ENCODE measurements around the gene GMDS.

GRCh38 chr6:2224847-2225382 lies 20.5 kb downstream of the GMDS start:
- TF ChIP-seq, protein P1, sequence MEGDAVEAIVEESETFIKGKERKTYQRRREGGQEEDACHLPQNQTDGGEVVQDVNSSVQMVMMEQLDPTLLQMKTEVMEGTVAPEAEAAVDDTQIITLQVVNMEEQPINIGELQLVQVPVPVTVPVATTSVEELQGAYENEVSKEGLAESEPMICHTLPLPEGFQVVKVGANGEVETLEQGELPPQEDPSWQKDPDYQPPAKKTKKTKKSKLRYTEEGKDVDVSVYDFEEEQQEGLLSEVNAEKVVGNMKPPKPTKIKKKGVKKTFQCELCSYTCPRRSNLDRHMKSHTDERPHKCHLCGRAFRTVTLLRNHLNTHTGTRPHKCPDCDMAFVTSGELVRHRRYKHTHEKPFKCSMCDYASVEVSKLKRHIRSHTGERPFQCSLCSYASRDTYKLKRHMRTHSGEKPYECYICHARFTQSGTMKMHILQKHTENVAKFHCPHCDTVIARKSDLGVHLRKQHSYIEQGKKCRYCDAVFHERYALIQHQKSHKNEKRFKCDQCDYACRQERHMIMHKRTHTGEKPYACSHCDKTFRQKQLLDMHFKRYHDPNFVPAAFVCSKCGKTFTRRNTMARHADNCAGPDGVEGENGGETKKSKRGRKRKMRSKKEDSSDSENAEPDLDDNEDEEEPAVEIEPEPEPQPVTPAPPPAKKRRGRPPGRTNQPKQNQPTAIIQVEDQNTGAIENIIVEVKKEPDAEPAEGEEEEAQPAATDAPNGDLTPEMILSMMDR (IDR thresholded peaks at IDR 0.05): no peak
- TF ChIP-seq, protein P2, sequence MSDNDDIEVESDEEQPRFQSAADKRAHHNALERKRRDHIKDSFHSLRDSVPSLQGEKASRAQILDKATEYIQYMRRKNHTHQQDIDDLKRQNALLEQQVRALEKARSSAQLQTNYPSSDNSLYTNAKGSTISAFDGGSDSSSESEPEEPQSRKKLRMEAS (IDR thresholded peaks at IDR 0.05; ENCODE audit: low read depth): no peak
- no peak for TF ChIP-seq POLR2AphosphoS5 (IDR thresholded peaks at IDR 0.05; ENCODE audit: low read depth, low read length)
- no peak for TF ChIP-seq SMC3 (IDR thresholded peaks at IDR 0.05; ENCODE audit: low read depth, low read length)

Measured in SK-N-SH (cell line).